GM21576 (cell line): ENCODE measurements around the gene FYB2.
A peak's percentile ranks its signal among the peaks of the same experiment; 100 is the strongest.

Experiments
- ATAC-seq: cut with Tn5 transposase; IDR thresholded peaks from one replicate; pipeline ENCODE4 v1.9.1; 2021; ENCODE audit warnings: mild to moderate bottlenecking, moderate library complexity; ENCODE audit not compliant: unreplicated experiment

FYB2 gene

GRCh38 chr1:56835657-56836056 lies 16.5 kb upstream of the FYB2 start:
- no peak for ATAC-seq

GRCh38 chr1:56834137-56834900 lies 15.1 kb upstream of the FYB2 start:
- no peak for ATAC-seq

- ATAC-seq, result no peak
Measured at GRCh38 chr1:56833088-56833487, 13.9 kb upstream of the FYB2 start.

- ATAC-seq, result peak; percentile 85
Measured at GRCh38 chr1:56831871-56832693, 12.9 kb upstream of the FYB2 start.

GRCh38 chr1:56830052-56830451 lies 10.8 kb upstream of the FYB2 start:
- ATAC-seq, result no peak

DNA sequence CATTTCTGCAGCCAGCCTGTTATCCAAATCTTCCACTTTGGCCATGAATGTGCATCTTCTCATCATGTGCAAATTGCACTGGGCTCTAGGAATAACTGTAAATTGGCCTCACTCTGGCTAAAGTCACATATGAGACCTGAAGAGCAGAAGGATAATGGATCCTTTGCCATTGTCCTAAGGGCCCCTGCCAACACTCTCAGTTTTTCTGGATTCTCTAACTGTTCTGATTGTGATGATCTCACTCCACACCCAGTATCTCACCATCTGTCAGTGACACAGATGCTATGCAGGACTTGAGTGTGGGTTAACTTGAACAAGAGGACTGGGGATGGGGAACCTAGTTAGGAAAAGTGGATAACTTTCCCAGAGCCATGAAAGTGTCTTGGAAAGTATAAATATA lies 8.5 kb upstream of the FYB2 start:
- no peak for ATAC-seq

DNA sequence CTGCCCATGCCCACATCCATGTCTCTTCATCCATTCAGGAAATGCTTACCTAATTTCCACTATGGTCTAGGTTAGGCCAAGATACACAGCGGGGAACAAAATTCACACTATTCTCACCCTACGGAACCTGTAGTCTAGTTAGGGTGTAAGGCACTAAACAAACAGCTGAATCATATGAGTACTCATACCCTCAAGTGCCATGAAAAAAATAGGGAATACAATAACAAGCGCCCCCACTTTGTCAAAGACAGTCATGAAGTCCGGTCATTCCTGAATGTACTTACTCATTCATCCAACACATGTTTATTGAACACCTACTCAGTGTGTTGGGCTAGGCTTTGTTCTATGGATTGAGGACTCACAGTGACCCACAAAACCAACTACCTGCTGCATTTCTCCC lies 6.2 kb upstream of the FYB2 start:
- ATAC-seq, result no peak

DNA sequence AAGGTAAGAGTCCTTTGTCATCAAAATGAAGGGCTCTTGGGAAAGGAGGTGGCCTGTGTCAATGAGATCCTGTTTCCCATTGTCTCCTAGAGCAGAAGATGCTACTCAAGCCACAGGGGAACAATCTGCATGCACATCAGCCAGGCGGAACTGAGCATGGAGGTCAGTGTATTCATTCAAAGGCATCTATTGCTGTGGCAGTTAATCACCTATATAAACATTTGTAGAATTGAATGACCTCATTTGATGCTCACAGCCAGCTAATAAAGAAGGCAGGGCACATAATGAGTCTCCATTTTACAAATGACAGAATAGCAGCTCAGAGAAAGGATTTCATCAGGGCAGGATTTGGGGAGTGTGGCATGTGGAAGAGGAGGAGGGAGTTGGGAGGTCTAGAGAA lies 5.7 kb upstream of the FYB2 start:
- no peak for ATAC-seq

GRCh38 chr1:56824271-56824670 lies 5.1 kb upstream of the FYB2 start:
- no peak for ATAC-seq

DNA sequence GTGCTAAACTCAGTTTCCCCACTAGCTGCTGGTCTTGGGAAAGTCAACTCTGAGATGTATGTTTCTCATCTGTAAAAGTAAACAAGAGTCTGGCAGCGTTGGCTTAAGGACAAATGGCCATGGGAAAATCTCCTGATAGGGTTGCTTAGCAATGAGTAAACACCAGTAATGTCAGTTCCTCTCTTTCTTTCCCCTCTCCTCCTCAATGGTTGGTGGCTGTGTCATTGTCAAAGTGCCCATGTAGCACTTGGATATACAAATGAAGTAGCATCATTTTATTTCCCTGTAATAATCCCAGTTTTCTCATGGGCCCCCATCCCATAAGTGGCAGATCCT lies 2.2 kb upstream of the FYB2 start:
- ATAC-seq, result no peak

DNA sequence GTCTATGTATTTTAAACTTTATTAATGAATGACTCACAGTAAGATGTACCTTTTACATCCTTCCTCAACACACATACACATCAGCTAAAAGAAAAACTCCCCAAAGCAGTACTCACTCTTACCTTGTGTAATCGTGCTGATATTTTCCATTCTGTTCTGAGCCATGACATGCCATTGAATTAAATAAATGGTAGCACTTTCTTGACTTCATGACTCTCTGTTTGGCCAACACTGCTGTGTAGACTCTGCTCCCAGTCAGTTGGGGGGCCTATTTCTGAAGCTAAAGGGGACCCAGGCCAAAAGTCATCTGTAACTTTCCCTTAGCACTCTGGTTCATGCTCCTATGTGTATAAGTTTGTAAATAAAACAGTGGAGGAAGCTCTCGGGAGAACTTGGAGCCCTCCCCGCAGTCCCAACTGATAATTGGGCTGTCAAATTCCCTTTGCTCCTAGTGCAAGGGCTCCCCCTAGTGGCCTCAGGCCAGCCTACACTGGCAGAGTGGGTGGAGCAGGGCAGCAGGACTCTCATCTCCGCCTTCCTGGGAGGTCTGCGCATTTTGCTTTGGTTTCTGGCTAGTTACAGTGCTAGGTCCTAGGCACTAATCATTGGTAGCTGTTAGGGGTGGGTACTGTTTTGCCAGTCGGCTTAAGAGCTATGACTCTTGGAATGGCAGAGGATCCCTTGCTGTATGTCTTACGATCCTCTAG lies 1.7 kb upstream of the FYB2 start:
- ATAC-seq, result no peak

DNA sequence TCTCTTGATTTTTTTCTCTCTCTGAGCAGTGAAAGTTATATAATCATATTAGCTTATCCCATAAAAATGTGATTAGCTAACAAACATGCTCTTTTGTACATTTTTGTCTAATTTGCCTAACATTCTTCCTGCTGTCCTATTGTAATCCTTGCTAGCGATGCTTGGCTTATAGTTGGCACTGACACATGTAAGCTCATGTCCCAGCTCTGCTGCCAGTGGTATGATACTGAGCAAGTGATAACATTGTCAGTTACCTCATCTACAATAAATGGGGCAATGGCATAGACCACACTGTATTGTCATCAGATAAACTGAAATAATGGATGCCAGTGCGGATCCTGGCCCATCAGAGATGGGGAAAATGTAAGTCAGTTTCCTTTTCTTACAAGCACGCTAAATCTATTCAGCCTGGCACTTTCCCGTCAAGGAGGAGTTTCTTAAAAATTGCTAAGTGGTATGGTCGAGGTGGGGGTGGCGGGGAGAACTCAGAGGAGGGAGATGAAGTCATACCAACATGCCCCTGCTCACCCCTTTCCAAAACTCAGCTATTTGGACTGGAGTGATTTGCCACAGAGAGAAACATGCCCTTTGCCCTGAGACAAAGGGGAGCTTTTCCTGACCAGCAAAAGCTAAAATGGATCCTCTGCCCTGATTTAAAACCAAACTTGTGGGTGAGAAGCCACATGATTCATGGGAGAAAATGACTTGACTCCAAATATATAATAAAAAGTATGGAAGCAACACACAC lies 1.3 kb downstream of the FYB2 start:
- ATAC-seq, result no peak

DNA sequence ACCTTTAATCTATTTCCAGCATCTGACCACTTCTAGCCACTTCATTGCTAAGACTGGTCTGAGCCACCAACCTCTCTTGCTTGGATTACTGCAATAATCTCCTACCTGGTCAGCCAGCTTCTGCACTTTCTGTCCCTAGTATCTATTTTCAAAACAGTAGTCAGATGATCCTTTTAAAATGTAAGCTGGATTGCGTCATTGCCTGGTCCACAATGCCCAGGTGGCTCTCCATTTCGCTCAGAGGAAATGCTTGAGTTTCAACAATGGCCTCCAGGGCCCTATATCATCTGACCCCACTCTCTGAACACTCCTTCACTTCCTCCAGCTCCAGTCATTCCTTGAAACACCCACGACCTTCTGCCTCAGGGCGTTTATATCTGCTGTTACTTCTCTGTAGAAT lies 2.3 kb downstream of the FYB2 start:
- ATAC-seq, result peak; percentile 77

DNA sequence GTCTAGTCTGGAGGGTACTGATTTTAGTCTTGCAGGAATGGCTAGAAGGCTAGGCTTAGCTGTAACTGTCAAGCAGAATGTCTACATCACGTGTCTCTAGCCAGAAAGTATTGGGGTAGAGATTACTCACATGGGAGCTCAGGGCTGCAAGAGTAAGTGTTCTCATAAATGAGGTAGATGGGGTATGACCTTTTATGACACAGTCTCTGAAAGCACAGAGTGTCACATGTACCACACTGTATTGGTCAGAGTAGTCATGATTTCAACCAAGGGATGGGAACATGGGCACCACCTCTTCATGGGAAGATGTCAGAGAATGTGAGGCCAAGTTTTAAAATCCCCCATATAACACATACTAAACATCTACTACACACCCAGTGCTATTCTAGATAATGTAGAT lies 2.9 kb downstream of the FYB2 start:
- no peak for ATAC-seq

- ATAC-seq, result no peak
Measured at GRCh38 chr1:56814205-56814604, 5.0 kb downstream of the FYB2 start.

- ATAC-seq, result no peak
Measured at GRCh38 chr1:56811331-56811730, 7.9 kb downstream of the FYB2 start.

DNA sequence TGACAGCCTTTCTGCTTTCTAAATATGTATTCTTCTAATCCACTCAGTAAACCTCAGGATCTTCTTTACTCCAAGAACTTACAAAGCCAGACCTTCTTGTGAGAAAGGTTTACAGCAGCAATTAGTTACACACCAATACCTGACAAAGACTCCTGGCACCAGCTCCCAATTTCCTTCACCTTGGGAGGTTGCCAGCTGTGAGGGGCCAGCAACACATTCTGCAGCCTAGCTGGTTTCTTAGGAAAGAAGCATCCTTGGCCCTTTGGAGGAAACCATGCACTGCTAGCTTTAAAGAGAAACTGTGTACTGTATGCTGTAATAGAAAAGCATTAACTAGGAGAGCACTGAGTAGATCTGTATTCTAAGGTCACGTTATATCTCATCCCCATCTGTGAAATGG lies 10.8 kb downstream of the FYB2 start:
- no peak for ATAC-seq

- ATAC-seq, result no peak
Measured at GRCh38 chr1:56806804-56807203, 12.4 kb downstream of the FYB2 start.

GRCh38 chr1:56803561-56804156 lies 15.5 kb downstream of the FYB2 start:
- ATAC-seq, result no peak

DNA sequence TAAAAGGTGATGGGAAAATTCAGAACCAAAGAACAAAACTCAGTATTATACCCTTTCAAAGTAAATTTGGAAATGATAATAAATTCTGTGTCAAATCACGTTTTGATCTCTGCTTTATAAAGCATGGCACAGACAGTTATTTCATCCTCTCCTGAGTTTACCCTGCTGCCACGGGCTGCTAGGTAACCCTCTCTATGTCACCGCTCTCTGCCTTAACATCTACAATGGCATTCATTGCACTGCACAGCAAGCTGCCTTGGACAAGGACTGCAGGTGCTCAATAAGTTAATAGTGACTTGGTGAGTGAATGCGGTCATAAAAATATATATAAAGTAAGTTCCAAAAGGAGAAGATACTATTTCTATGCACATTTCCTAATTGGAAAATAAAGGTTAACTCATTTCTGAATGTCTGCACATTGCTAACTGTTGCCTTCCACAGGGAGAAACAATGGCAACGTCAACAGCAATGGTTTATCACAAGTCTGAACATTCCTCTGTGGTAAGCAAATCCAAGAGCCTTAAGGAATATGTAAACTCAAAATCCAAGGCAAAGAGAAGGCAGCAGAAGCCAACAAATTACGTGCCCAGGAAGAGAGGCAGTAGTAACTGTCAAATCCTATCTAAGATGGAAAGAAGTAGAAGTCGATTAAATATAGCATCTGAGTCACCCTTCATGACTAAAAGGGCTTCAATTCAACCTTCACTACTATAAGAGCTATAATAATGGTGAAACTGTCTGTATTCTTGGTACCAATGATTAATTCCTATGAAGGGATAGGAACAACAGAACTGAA lies 19.4 kb downstream of the FYB2 start:
- no peak for ATAC-seq
